ENCODE measurements around the gene RIPOR3.

Gene RIPOR3

DNA sequence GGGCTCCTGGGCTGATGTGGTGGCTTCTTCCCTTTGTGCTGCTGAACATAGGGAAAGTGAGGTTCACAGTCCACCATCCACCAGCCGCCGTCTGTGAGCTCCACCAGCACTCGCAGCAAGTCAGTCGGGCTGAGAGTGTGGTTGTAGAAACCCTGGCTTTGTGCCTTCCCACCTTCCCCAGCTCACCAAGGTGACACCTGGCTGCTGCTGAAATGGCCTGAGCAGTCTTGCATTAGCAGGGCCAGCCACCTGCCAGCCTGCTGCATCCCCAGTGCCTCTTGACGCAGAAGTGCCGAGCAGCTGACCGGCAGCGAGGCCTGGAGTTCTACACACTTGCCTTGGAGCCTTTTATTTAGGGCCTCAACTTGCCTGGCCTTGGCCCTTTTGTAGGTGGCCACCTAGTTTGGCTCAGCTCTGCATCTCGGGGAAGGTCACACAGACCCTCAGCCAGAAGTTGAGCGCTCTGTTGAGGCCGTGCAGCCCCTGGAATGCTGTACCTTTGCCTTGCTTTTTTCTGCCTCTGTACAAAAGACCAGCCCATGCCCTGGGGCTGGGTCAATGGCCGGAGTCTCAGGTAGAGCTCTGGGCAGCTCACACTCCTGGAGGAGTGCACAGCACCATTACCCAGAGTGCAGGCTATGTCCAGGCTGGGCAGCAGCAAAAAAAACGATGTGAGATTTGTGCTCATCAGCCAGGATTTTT is 104.7 kb downstream of the RIPOR3 start:
- TF ChIP-seq, protein P1, sequence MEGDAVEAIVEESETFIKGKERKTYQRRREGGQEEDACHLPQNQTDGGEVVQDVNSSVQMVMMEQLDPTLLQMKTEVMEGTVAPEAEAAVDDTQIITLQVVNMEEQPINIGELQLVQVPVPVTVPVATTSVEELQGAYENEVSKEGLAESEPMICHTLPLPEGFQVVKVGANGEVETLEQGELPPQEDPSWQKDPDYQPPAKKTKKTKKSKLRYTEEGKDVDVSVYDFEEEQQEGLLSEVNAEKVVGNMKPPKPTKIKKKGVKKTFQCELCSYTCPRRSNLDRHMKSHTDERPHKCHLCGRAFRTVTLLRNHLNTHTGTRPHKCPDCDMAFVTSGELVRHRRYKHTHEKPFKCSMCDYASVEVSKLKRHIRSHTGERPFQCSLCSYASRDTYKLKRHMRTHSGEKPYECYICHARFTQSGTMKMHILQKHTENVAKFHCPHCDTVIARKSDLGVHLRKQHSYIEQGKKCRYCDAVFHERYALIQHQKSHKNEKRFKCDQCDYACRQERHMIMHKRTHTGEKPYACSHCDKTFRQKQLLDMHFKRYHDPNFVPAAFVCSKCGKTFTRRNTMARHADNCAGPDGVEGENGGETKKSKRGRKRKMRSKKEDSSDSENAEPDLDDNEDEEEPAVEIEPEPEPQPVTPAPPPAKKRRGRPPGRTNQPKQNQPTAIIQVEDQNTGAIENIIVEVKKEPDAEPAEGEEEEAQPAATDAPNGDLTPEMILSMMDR (IDR thresholded peaks at IDR 0.05; ENCODE audit: extremely low read depth, insufficient read depth, missing control alignments): no peak
- in situ Hi-C loops (cut with MboI; ENCODE audit: low pct_unique_long_range_greater_than_20kb, low sequenced_read_pairs, unreplicated experiment): no loop called here
- no peak for DNase-seq (ENCODE audit: low spot score)

DNA sequence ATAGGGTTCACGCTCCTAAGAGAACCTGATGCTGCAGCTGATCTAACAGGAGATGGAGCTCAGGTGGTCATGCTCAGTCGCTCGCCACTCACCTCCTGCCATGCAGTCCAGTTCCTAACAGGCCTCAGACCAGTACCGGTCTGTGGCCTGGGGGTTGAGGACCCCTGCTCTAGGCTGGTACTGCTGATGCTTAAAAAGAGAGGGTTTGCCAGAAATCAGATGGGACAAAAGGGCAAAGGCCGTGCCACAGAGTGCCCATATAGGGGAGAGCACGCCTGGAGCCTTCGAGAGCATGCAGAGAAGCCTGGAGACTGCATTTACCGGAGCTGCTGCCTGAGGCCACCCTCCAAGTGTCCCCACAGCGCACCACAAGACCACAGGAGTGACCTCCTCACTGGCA is 105.7 kb downstream of the RIPOR3 start:
- TF ChIP-seq, protein P1 (IDR thresholded peaks at IDR 0.05; ENCODE audit: extremely low read depth, insufficient read depth, missing control alignments): no peak

DNA sequence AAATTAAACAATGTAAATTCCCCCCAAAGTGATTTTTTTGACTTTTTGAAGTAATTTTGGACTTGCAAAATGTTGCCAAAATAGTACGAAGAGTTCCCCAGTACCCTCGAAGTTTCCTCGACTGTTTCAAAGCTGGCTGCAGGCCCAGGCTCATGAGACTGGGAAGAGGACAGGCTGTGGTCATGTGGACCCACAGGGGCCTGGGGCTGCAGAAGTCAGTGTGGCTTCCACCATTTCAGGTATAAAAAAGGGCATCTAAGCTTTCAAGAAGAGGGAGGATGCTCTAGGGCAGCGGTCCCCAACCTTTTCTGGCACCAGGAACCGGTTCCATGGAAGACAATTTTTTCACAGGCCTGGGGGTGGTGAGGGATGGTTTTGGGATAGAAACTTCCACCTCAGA is 106.1 kb downstream of the RIPOR3 start:
- no peak for DNase-seq (ENCODE audit: low spot score)
- in situ Hi-C loops (cut with MboI; ENCODE audit: low pct_unique_long_range_greater_than_20kb, low sequenced_read_pairs, unreplicated experiment): no loop called here
- TF ChIP-seq, protein P1 (IDR thresholded peaks at IDR 0.05; ENCODE audit: extremely low read depth, insufficient read depth, missing control alignments): no peak

More for the DNA sequence above, 105.7 kb downstream of the RIPOR3 start:
- in situ Hi-C loops (cut with MboI; ENCODE audit: low pct_unique_long_range_greater_than_20kb, low sequenced_read_pairs, unreplicated experiment): no loop called here
- DNase-seq (ENCODE audit: low spot score): no peak

DNA sequence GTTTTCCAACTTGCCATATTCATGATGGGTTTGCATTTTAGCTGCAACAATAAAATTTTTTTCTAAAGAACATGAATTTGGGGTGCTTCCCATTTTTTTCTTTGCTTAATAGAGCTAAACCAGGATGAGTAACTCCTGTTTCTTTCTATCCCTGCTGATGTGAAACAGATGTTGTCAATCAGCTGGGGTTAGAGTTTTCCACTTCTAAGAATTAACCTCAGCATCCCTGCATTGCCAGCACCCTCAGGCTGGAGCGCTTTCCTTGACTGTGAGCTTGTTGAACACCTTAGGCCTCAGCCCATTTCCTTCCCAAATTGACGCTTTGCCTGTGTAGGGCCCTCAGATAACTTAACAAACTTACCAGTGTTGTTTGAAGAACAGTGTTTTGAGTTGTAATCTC is 106.7 kb downstream of the RIPOR3 start:
- no peak for DNase-seq (ENCODE audit: low spot score)
- in situ Hi-C loops (cut with MboI; ENCODE audit: low pct_unique_long_range_greater_than_20kb, low sequenced_read_pairs, unreplicated experiment): no loop called here
- TF ChIP-seq, protein P1 (IDR thresholded peaks at IDR 0.05; ENCODE audit: extremely low read depth, insufficient read depth, missing control alignments): no peak

DNA sequence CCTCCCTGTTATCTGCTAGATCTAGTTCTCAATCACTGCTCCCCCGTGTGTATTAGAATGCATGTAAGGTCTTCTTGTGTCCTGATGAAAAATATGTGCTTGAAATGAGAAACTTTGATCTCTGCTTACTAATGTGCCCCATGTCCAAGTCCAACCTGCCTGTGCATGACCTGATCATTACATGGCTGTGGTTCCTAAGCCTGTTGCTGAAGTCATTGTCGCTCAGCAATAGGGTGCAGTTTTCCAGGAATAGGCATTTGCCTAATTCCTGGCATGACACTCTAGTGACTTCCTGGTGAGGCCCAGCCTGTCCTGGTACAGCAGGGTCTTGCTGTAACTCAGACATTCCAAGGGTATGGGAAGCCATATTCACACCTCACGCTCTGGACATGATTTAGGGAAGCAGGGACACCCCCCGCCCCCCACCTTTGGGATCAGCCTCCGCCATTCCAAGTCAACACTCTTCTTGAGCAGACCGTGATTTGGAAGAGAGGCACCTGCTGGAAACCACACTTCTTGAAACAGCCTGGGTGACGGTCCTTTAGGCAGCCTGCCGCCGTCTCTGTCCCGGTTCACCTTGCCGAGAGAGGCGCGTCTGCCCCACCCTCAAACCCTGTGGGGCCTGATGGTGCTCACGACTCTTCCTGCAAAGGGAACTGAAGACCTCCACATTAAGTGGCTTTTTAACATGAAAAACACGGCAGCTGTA is 107.7 kb downstream of the RIPOR3 start:
- TF ChIP-seq, protein P1 (IDR thresholded peaks at IDR 0.05; ENCODE audit: extremely low read depth, insufficient read depth, missing control alignments): no peak
- DNase-seq (ENCODE audit: low spot score): no peak
- in situ Hi-C loops (cut with MboI; ENCODE audit: low pct_unique_long_range_greater_than_20kb, low sequenced_read_pairs, unreplicated experiment): no loop called here

DNA sequence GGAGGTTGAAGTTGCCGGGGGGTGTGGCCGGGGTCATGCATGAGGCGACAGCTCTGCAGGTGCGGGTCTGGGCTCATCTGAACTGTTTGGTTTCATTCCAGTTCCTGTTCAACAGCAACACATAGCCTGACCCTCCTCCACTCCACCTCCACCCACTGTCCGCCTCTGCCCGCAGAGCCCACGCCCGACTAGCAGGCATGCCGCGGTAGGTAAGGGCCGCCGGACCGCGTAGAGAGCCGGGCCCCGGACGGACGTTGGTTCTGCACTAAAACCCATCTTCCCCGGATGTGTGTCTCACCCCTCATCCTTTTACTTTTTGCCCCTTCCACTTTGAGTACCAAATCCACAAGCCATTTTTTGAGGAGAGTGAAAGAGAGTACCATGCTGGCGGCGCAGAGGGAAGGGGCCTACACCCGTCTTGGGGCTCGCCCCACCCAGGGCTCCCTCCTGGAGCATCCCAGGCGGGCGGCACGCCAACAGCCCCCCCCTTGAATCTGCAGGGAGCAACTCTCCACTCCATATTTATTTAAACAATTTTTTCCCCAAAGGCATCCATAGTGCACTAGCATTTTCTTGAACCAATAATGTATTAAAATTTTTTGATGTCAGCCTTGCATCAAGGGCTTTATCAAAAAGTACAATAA is 108.6 kb downstream of the RIPOR3 start:
- in situ Hi-C loops (cut with MboI; ENCODE audit: low pct_unique_long_range_greater_than_20kb, low sequenced_read_pairs, unreplicated experiment): no loop called here
- TF ChIP-seq, protein P1 (IDR thresholded peaks at IDR 0.05; ENCODE audit: extremely low read depth, insufficient read depth, missing control alignments): no peak
- no peak for DNase-seq (ENCODE audit: low spot score)

Data from GM13977 (cell line).